Endodermal cell (in vitro differentiated cells): Measurements from ENCODE around the gene CEP164. TPM values are rescaled to one million over a fixed set of nuclear protein-coding genes. Genes with fewer than 3 reads are reported as not detected.

ENCODE experiments used
- DNase-seq: peaks from one replicate; pipeline ENCODE4 v3.0.0-alpha.2; 2017
- H3K27ac ChIP-seq: 2 replicates; pipeline ENCODE4 v1.5.1; 2013; ENCODE audit warnings: mild to moderate bottlenecking, low read depth, low read length, moderate library complexity
- H3K27me3 ChIP-seq: 2 replicates; pipeline ENCODE4 v1.6.1; 2013; ENCODE audit warnings: mild to moderate bottlenecking, low read length, moderate library complexity; ENCODE audit not compliant: insufficient read depth, control insufficient read depth, poor library complexity, severe bottlenecking
- H3K36me3 ChIP-seq: 2 replicates; pipeline ENCODE4 v1.7.0; 2013; ENCODE audit warnings: mild to moderate bottlenecking, low read length, moderate library complexity; ENCODE audit not compliant: control insufficient read depth, insufficient read depth
- H3K4me1 ChIP-seq: one replicate; pipeline ENCODE4 v1.7.0; 2013; ENCODE audit warnings: low read length; ENCODE audit not compliant: control insufficient read depth, insufficient read depth
- H3K4me3 ChIP-seq: 2 replicates; pipeline ENCODE4 v1.5.1; 2013; ENCODE audit warnings: mild to moderate bottlenecking, low read length, moderate library complexity
- H3K9ac ChIP-seq: 2 replicates; pipeline ENCODE4 v1.6.1; 2013; ENCODE audit warnings: mild to moderate bottlenecking, low read length, moderate library complexity; ENCODE audit not compliant: poor library complexity, severe bottlenecking; ENCODE audit errors: extremely low read depth
- H3K9me3 ChIP-seq: 2 replicates; pipeline ENCODE4 v1.6.1; 2013; ENCODE audit warnings: mild to moderate bottlenecking, low read length, moderate library complexity; ENCODE audit not compliant: control insufficient read depth
- H3K27ac Mint-ChIP-seq: 2 replicates; pipeline ENCODE4 v1.8.0; 2020; ENCODE audit warnings: mixed read lengths
- H3K27me3 Mint-ChIP-seq: 2 replicates; pipeline ENCODE4 v1.8.0; 2021; ENCODE audit warnings: mild to moderate bottlenecking, mixed read lengths; ENCODE audit not compliant: insufficient read depth
- H3K36me3 Mint-ChIP-seq: 2 replicates; pipeline ENCODE4 v1.8.0; 2020; ENCODE audit warnings: low read depth, mixed read lengths
- H3K4me1 Mint-ChIP-seq: 2 replicates; pipeline ENCODE4 v1.8.0; 2020; ENCODE audit warnings: mixed read lengths
- H3K4me3 Mint-ChIP-seq: 2 replicates; pipeline ENCODE4 v1.8.0; 2020; ENCODE audit warnings: mild to moderate bottlenecking, moderate library complexity, mixed read lengths
- H3K9me3 Mint-ChIP-seq: 2 replicates; pipeline ENCODE4 v1.8.0; 2020; ENCODE audit warnings: mild to moderate bottlenecking, mixed read lengths
- WGBS, 2 experiments: methylation state at CpG; one replicate each; pipeline versions ENCODE4 v1.1.5 to v1.1.7; 2013; ENCODE audit warnings: missing lambda C conversion rate in 2 of 2, mixed read lengths in 1 of 2; ENCODE audit not compliant: insufficient coverage in 1 of 2, insufficient read length in 1 of 2; 5-methylcytosine and 5-hydroxymethylcytosine counted together
- total RNA-seq, 2 donors: library from RNA; stranded (reverse); fragmentation: NEBNext Ultra II Directional in 1 of 2; extraction: Animal tissue kit (Norgen Biotek cat#: 25700) in 1 of 2; gene quantifications; 2 replicates in 1 of 2; 3 replicates in 1 of 2; pipeline ENCODE4 v1.2.1, GENCODE V29; 2021
- TF ChIP-seq, protein P1 (sequence below): fragments of 200-600 bp; sonication (generic); conservative IDR thresholded peaks from 2 replicates; pipeline ENCODE4 v1.5.0; 2021; ENCODE audit warnings: antibody characterized with exemption, mild to moderate bottlenecking

CEP164 gene
- total RNA-seq, 2 donors from 2014 or later = 32.7 to 33.6 TPM

DNA sequence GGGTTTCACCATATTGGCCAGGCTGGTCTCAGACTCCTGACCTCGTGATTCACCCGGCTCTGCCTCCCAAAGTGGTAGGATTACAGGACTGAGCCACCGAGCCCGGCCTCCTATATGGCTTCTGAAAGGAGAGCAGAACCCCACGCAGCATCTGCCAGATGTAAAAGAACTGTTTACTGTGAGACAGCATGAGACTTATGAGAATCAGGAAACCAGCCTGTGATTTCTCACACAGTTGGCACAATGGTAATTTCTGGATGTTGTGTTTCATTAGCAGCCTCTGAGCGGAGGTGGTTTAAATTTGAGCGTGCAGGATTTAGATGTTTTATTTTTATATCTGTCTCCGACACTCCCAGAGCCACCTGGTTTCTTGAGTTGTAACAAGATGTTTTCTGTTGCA is 33.8 kb downstream of the CEP164 start:
- DNase-seq = no peak
- 87 to 95% methylated on average over 6 to 8 of the region's 8 CpGs for WGBS, 2 experiments
- Histone ChIP-seq H3K27me3 (no peaks in the 10 kb centered on the region), H3K9ac (no peak overlapping the region), H3K9me3 (no peaks in the 10 kb centered on the region), H3K36me3 (peaks cover 48% of the 10 kb centered on the region), H3K4me1 (no peaks in the 10 kb centered on the region), H3K27ac (no peak overlapping the region), H3K4me3 (no peak overlapping the region)
- Mint-ChIP-seq H3K9me3 (no peaks in the 10 kb centered on the region), H3K36me3 (peaks cover 55% of the 10 kb centered on the region), H3K4me3 (no peak overlapping the region), H3K27ac (no peak overlapping the region), H3K4me1 (peaks cover 4% of the 10 kb centered on the region), H3K27me3 (no peaks in the 10 kb centered on the region)
- TF ChIP-seq, protein P1, sequence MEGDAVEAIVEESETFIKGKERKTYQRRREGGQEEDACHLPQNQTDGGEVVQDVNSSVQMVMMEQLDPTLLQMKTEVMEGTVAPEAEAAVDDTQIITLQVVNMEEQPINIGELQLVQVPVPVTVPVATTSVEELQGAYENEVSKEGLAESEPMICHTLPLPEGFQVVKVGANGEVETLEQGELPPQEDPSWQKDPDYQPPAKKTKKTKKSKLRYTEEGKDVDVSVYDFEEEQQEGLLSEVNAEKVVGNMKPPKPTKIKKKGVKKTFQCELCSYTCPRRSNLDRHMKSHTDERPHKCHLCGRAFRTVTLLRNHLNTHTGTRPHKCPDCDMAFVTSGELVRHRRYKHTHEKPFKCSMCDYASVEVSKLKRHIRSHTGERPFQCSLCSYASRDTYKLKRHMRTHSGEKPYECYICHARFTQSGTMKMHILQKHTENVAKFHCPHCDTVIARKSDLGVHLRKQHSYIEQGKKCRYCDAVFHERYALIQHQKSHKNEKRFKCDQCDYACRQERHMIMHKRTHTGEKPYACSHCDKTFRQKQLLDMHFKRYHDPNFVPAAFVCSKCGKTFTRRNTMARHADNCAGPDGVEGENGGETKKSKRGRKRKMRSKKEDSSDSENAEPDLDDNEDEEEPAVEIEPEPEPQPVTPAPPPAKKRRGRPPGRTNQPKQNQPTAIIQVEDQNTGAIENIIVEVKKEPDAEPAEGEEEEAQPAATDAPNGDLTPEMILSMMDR = no peak

DNA sequence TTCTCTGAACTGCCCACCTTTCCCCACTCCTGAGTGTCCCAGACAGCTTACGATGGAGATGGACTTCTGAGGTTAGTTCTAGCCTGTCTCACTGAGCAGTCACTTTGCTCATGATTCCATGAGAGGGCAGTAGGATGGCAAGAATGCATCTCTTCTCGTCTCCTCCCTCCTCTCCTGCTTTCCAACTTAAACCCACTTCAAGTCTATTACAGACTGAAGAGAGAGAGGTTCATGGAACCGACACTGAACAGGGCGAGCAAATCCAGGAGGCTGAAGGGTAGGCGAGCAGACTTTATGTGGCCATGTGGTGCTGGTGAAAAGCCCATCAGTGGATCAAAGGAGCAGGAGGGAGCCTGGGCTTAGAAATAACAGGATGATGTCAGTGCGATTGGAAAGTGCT is 38.6 kb downstream of the CEP164 start:
- Mint-ChIP-seq H3K4me1 (peaks cover 12% of the 10 kb centered on the region), H3K9me3 (no peaks in the 10 kb centered on the region), H3K27me3 (no peaks in the 10 kb centered on the region), H3K4me3 (no peak overlapping the region), H3K27ac (no peak overlapping the region), H3K36me3 (peaks cover 54% of the 10 kb centered on the region)
- Histone ChIP-seq H3K4me1 (no peaks in the 10 kb centered on the region), H3K9ac (no peak overlapping the region), H3K27ac (no peak overlapping the region), H3K36me3 (peaks cover 75% of the 10 kb centered on the region), H3K9me3 (no peaks in the 10 kb centered on the region), H3K27me3 (no peaks in the 10 kb centered on the region), H3K4me3 (no peak overlapping the region)
- 90 to 96% methylated on average over 4 to 6 of the region's 6 CpGs for WGBS, 2 experiments
- TF ChIP-seq, protein P1 = peak; percentile 41
- no peak for DNase-seq

DNA sequence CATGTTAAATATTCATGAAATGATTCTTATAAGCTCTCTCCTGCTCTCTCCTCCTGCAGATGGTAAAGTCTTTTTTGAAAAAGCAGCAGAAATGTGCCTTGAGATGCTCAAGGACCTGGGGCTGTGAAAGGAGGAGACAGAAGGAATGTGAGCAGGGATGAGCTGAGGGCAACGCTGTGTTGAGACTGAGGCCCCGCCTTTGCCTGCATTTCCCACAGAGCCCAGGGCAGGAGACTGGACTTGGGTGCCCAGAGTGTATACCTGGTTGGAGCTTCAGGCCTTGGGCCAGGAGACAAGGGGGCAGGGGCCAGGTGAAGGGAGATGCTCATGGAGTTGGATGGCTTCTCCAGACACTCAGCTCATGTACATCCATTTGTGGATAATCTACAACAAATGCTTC is 39.2 kb downstream of the CEP164 start:
- no peak for DNase-seq
- Mint-ChIP-seq H3K27me3 (no peaks in the 10 kb centered on the region), H3K36me3 (peaks cover 56% of the 10 kb centered on the region), H3K4me1 (peaks cover 12% of the 10 kb centered on the region), H3K27ac (no peak overlapping the region), H3K9me3 (no peaks in the 10 kb centered on the region), H3K4me3 (no peak overlapping the region)
- Histone ChIP-seq H3K4me1 (no peaks in the 10 kb centered on the region), H3K4me3 (no peak overlapping the region), H3K9me3 (no peaks in the 10 kb centered on the region), H3K9ac (no peak overlapping the region), H3K27me3 (no peaks in the 10 kb centered on the region), H3K36me3 (peaks cover 75% of the 10 kb centered on the region), H3K27ac (no peak overlapping the region)
- TF ChIP-seq, protein P1 = no peak
- 87 to 94% methylated on average over 2 of the region's 2 CpGs for WGBS, 2 experiments
